GM12878 (cell line): Measurements from ENCODE around the gene PLK5. TPM values are rescaled to one million over a fixed set of nuclear protein-coding genes. Genes with fewer than 3 reads are reported as not detected.

Source experiments
- ATAC-seq: fragments of 200-7000 bp; cut with Tn5 transposase; 3 replicates; pipeline ENCODE4 v1.9.1; 2020; ENCODE audit warnings: mild to moderate bottlenecking, moderate library complexity
- BruUV-seq: library from RNA; stranded (reverse); fragments of 400-500 nt; replicated peaks from 2 replicates; lab custom pipeline; 2021; lab: Mats Ljungman, UMichigan
- CTCF ChIA-PET: fragments of 300-600 bp; sonication (Branson Sonifier 250); formaldehyde crosslinking; extraction: SDS; loops from one replicate; lab custom pipeline; 2021; ENCODE audit warnings: inconsistent platforms; lab: Yijun Ruan, JAX
- POLR2A ChIA-PET: fragments of 350-600 bp; formaldehyde crosslinking; extraction: SDS; loops from one replicate; lab custom pipeline; 2021; ENCODE audit warnings: inconsistent platforms; lab: Charles Lee
- RAD21 ChIA-PET: fragments of 300-600 bp; sonication (Branson Sonifier 250); formaldehyde crosslinking; loops from one replicate; lab custom pipeline; 2023; ENCODE audit warnings: antibody characterized with exemption; ENCODE audit not compliant: unreplicated experiment; lab: Charles Lee
- SMC1A ChIA-PET: fragments of 300-600 bp; sonication (Branson Sonifier 250); formaldehyde crosslinking; loops from one replicate; lab custom pipeline; 2023; ENCODE audit not compliant: unreplicated experiment, uncharacterized antibody; lab: Charles Lee
- DNase-seq: peaks from one replicate; pipeline ENCODE4 v3.0.0-alpha.2; 2011; ENCODE audit warnings: low read depth, low spot score
- FAIRE-seq: peaks from 3 replicates; lab custom pipeline; 2011; peaks lifted over from hg19 to GRCh38; lab: Jason Lieb, UNC
- H2AFZ ChIP-seq: 2 replicates; pipeline ENCODE4 v1.6.0; 2011; ENCODE audit warnings: low read depth, low read length, control low read depth; ENCODE audit not compliant: control insufficient read depth
- H3K27ac ChIP-seq: 2 replicates; pipeline ENCODE4 v1.5.1; 2011; ENCODE audit warnings: control low read depth; ENCODE audit not compliant: control insufficient read depth, insufficient read depth
- H3K27me3 ChIP-seq, 2 experiments: replicated peaks in 1 of 2; 2 replicates each; pipeline versions ENCODE4 v1.6.0 to v1.6.1; 2011; ENCODE audit warnings: low read length in 1 of 2; ENCODE audit not compliant: control insufficient read depth in 2 of 2, insufficient read depth in 2 of 2
- H3K36me3 ChIP-seq, 2 experiments: 2 replicates each; pipeline ENCODE4 v1.5.1; 2011; ENCODE audit warnings: low read length in 1 of 2; ENCODE audit not compliant: control insufficient read depth in 2 of 2, insufficient read depth in 2 of 2
- H3K4me1 ChIP-seq: 2 replicates; pipeline ENCODE4 v1.6.1; 2011; ENCODE audit warnings: mild to moderate bottlenecking, low read length, moderate library complexity, mixed read lengths; ENCODE audit not compliant: control insufficient read depth, insufficient read depth
- H3K4me2 ChIP-seq: 2 replicates; pipeline ENCODE4 v1.6.0; 2011; ENCODE audit warnings: control low read depth; ENCODE audit not compliant: control insufficient read depth, insufficient read depth
- H3K4me3 ChIP-seq: fragments of 200-600 bp; sonication (generic); 2 replicates; pipeline ENCODE4 v1.5.1; 2016
- H3K79me2 ChIP-seq: 2 replicates; pipeline ENCODE4 v1.6.0; 2011; ENCODE audit warnings: low read length; ENCODE audit not compliant: control insufficient read depth, insufficient read depth
- H3K9ac ChIP-seq: 2 replicates; pipeline ENCODE4 v1.8.0; 2011; ENCODE audit warnings: low read length, control low read depth, mixed read lengths; ENCODE audit not compliant: control insufficient read depth, insufficient read depth
- H3K9me3 ChIP-seq: replicated peaks from 3 replicates; pipeline ENCODE4 v1.5.1; 2011; ENCODE audit warnings: mild to moderate bottlenecking, low read length; ENCODE audit not compliant: control insufficient read depth, insufficient read depth
- H4K20me1 ChIP-seq: 2 replicates; pipeline ENCODE4 v1.6.0; 2011; ENCODE audit not compliant: control insufficient read depth, insufficient read depth
- ATF3 ChIP-seq: IDR thresholded peaks from 2 replicates; pipeline ENCODE4 v1.6.1; 2011; ENCODE audit warnings: low read depth, mild to moderate bottlenecking, low read length, moderate library complexity, borderline replicate concordance; ENCODE audit errors: extremely low read depth
- BACH1 ChIP-seq: fragments of 450-650 bp; IDR thresholded peaks from 2 replicates; pipeline ENCODE4 v1.6.1; 2017; ENCODE audit warnings: mild to moderate bottlenecking, borderline replicate concordance
- CHD4 ChIP-seq: fragments of 200-600 bp; sonication (generic); IDR thresholded peaks from 2 replicates; pipeline ENCODE4 v1.6.1; 2016; ENCODE audit warnings: mild to moderate bottlenecking
- EED ChIP-seq: sonication (generic); IDR thresholded peaks from 2 replicates; pipeline ENCODE4 v1.6.1; 2016; ENCODE audit warnings: antibody characterized with exemption, low read depth
- GATAD2B ChIP-seq: fragments of 450-650 bp; conservative IDR thresholded peaks from 2 replicates; pipeline ENCODE4 v1.6.1; 2017; ENCODE audit warnings: low read depth, mild to moderate bottlenecking, moderate library complexity
- KAT2A ChIP-seq: conservative IDR thresholded peaks from 2 replicates; pipeline ENCODE4 v1.6.1; 2011; ENCODE audit warnings: low read depth, low read length; ENCODE audit not compliant: control insufficient read depth
- KLF5 ChIP-seq: fragments of 450-650 bp; IDR thresholded peaks from 2 replicates; pipeline ENCODE4 v1.6.1; 2014; ENCODE audit warnings: mild to moderate bottlenecking; ENCODE audit not compliant: partially characterized antibody
- NR2C2 ChIP-seq: IDR thresholded peaks from 2 replicates; pipeline ENCODE4 v1.6.1; 2011; ENCODE audit warnings: borderline replicate concordance, low read depth; ENCODE audit not compliant: control insufficient read depth, insufficient read length
- PAX8 ChIP-seq: fragments of 450-650 bp; IDR thresholded peaks from 2 replicates; pipeline ENCODE4 v1.6.1; 2017; ENCODE audit warnings: mild to moderate bottlenecking, moderate library complexity
- PKNOX1 ChIP-seq: fragments of 450-650 bp; IDR thresholded peaks from 2 replicates; pipeline ENCODE4 v1.6.1; 2016; ENCODE audit warnings: mild to moderate bottlenecking
- POLR2AphosphoS5 ChIP-seq: IDR thresholded peaks from 2 replicates; pipeline ENCODE4 v1.6.1; 2011; ENCODE audit warnings: mild to moderate bottlenecking, low read length, inconsistent platforms
- SMAD1 ChIP-seq: fragments of 450-650 bp; IDR thresholded peaks from 2 replicates; pipeline ENCODE4 v1.6.1; 2018; ENCODE audit warnings: mild to moderate bottlenecking, low read depth; ENCODE audit not compliant: partially characterized antibody
- TBL1XR1 ChIP-seq: IDR thresholded peaks from 2 replicates; pipeline ENCODE4 v1.6.1; 2012; ENCODE audit warnings: low read depth, low read length, improper control_type of control experiment
- USF1 ChIP-seq: IDR thresholded peaks from 2 replicates; pipeline ENCODE4 v1.6.1; 2011; ENCODE audit warnings: borderline replicate concordance, low read depth, mild to moderate bottlenecking, moderate library complexity, mixed read lengths, low read length; ENCODE audit not compliant: insufficient read depth; ENCODE audit errors: extremely low read length
- WGBS: methylation state at CpG from one replicate; pipeline ENCODE4 v1.1.6; 2016; ENCODE audit warnings: low lambda C conversion rate; ENCODE audit not compliant: insufficient replicate concordance, insufficient coverage; ENCODE audit errors: missing lambda C conversion rate; 5-methylcytosine and 5-hydroxymethylcytosine counted together
- in situ Hi-C: fragments of 300-500 bp; cut with MboI; formaldehyde crosslinking; loops from 9 replicates; pipeline ENCODE4 v1.14.3; 2018; ENCODE audit warnings: mixed read lengths
- intact Hi-C: fragments of 100-400 bp; cut with micrococcal nuclease; formaldehyde crosslinking; loops from one replicate; pipeline ENCODE4 v1.14.2; 2022; ENCODE audit not compliant: unreplicated experiment
- polyA plus RNA-seq, 11 experiments: library from polyadenylated mRNA; depleted of rRNA in 4 of 11; unstranded in 6 of 11; stranded (reverse) in 5 of 11; fragments of >200 nt; fragmentation: Nextera tagmentation in 4 of 11; fragmentation: Illumina TruSeq in 1 of 11; extraction: Ambion mirVana in 4 of 11; extraction: Trizol in 1 of 11; gene quantifications; 1 replicate in 1 of 11; 2 replicates in 10 of 11; pipeline versions ENCODE4 v1.2.1 to v1.2.3, GENCODE V29; 2011 to 2016; ENCODE audit warnings: inconsistent platforms in 2 of 11, missing spikeins in 2 of 11, low read depth in 1 of 11
- total RNA-seq, 4 experiments: library from RNA; depleted of rRNA in 3 of 4; stranded (reverse); fragments of >200 nt in 3 of 4; fragmentation: Illumina TruSeq in 1 of 4; extraction: Trizol in 1 of 4; gene quantifications; 2 replicates each; pipeline versions ENCODE4 v1.2.1 to v1.2.3, GENCODE V29; 2013 to 2021

The PLK5 gene
- total and polyA plus RNA-seq, 10 of the 15 experiments (the other 5 are each of a cell fraction or from before 2014, with no cell fraction given): 0.13 TPM; not detected in 9

GRCh38 chr19:1507192-1507660 is 16.7 kb upstream of the PLK5 start:
- H4K20me1 ChIP-seq: no peaks in the 10 kb centered on the region
- H3K79me2 ChIP-seq: no peaks in the 10 kb centered on the region
- no peaks in the 10 kb centered on the region for H3K4me1 ChIP-seq
- no peaks in the 10 kb centered on the region; the same call in 2 of the 3 replicates for H3K9me3 ChIP-seq
- ATAC-seq: no peak
- SMC1A ChIA-PET: no interaction called here
- no peaks in the 10 kb centered on the region; a peak in 2 of 4 replicates for H3K27me3 ChIP-seq
- WGBS: 74% methylated on average over 22 of the region's 23 CpGs
- no peak overlapping the region for H3K9ac ChIP-seq
- TF ChIP-seq SMAD1: no peak
- no peak for TF ChIP-seq USF1
- no peak for TF ChIP-seq EED
- TF ChIP-seq TBL1XR1: no peak
- TF ChIP-seq POLR2AphosphoS5: no peak
- TF ChIP-seq PAX8: no peak
- no peak for TF ChIP-seq BACH1
- TF ChIP-seq KLF5: no peak
- no peak for TF ChIP-seq PKNOX1
- no peak for TF ChIP-seq KAT2A
- TF ChIP-seq ATF3: no peak
- TF ChIP-seq NR2C2: no peak
- no peak for TF ChIP-seq CHD4
- no peak for TF ChIP-seq GATAD2B
- CTCF ChIA-PET: no interaction called here
- RAD21 ChIA-PET: no interaction called here
- no peak for FAIRE-seq
- H3K27ac ChIP-seq: no peak overlapping the region
- in situ Hi-C loops: no loop called here
- DNase-seq: no peak
- intact Hi-C loops: no loop called here
- H3K36me3 ChIP-seq: no peaks in the 10 kb centered on the region
- H3K4me2 ChIP-seq: no peak overlapping the region
- BruUV-seq: no TSS peak
- POLR2A ChIA-PET: no interaction called here
- peak overlapping the region; percentile 7; the same call in 1 of the 2 replicates for H2AFZ ChIP-seq
- H3K4me3 ChIP-seq: no peak overlapping the region
